GM12872 (cell line): Measurements from ENCODE around the gene XPNPEP1.

Experiments used
- TF ChIP-seq, protein P1 (sequence below): IDR thresholded peaks from 3 replicates; pipeline ENCODE4 v1.5.1; 2011; ENCODE audit warnings: low read depth, mild to moderate bottlenecking, low read length, moderate library complexity; ENCODE audit not compliant: insufficient read depth

The XPNPEP1 gene

GRCh38 chr10:109824206-109824605, 99.1 kb downstream of the XPNPEP1 start:
- TF ChIP-seq, protein P1, sequence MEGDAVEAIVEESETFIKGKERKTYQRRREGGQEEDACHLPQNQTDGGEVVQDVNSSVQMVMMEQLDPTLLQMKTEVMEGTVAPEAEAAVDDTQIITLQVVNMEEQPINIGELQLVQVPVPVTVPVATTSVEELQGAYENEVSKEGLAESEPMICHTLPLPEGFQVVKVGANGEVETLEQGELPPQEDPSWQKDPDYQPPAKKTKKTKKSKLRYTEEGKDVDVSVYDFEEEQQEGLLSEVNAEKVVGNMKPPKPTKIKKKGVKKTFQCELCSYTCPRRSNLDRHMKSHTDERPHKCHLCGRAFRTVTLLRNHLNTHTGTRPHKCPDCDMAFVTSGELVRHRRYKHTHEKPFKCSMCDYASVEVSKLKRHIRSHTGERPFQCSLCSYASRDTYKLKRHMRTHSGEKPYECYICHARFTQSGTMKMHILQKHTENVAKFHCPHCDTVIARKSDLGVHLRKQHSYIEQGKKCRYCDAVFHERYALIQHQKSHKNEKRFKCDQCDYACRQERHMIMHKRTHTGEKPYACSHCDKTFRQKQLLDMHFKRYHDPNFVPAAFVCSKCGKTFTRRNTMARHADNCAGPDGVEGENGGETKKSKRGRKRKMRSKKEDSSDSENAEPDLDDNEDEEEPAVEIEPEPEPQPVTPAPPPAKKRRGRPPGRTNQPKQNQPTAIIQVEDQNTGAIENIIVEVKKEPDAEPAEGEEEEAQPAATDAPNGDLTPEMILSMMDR, result no peak

GRCh38 chr10:109823196-109823595, 100.1 kb downstream of the XPNPEP1 start:
- TF ChIP-seq, protein P1, result no peak

GRCh38 chr10:109821672-109822071, 101.6 kb downstream of the XPNPEP1 start:
- TF ChIP-seq, protein P1, result no peak

- TF ChIP-seq, protein P1, result no peak
Observed at GRCh38 chr10:109820620-109821405, 102.5 kb downstream of the XPNPEP1 start.

DNA sequence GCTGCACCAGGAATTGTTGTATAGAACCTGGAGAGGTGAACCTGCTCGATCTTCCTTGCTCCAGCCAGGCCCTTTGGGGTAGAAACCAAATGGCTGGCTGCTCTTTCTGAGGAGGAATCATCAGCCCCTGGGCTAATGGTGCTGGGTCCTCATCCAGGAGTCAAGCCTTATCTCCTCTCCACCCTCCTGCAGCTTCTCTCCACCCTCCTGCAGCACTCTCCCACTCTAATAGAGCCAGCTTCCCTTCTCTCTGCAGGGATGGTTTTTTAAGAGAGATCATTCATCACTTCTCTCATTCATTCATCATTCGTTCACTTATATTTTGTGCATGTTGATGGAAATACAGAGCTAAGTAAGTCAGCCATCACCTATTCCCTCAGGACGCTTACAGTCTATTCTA, 103.5 kb downstream of the XPNPEP1 start:
- TF ChIP-seq, protein P1, result no peak
